H1 (cell line): ENCODE measurements around the gene BRPF1. TPM values are rescaled to one million over a fixed set of nuclear protein-coding genes. Genes with fewer than 3 reads are reported as not detected.

Experiments used
- ASH2L ChIP-seq: fragments of 200-600, 300-600 bp; sonication (generic); IDR thresholded peaks from one replicate; pipeline ENCODE4 v1.7.1; 2017; ENCODE audit warnings: low read length
- ATF2 ChIP-seq: IDR thresholded peaks from 2 replicates; pipeline ENCODE4 v1.6.1; 2012; ENCODE audit warnings: low read length, inconsistent platforms
- BACH1 ChIP-seq: IDR thresholded peaks from 2 replicates; pipeline ENCODE4 v1.6.1; 2012; ENCODE audit warnings: low read length, improper control_type of control experiment
- BCL11A ChIP-seq, 2 experiments: IDR thresholded peaks; one replicate each; pipeline ENCODE4 v1.6.1; 2011; ENCODE audit warnings: low read depth in 2 of 2, low read length in 2 of 2, mild to moderate bottlenecking in 2 of 2
- CBX8 ChIP-seq: fragments of 300-800, 300-1000 bp; sonication (generic); IDR thresholded peaks from 2 replicates; pipeline ENCODE4 v1.7.1; 2016; ENCODE audit warnings: low read depth, low read length, borderline replicate concordance
- CHD1 ChIP-seq: IDR thresholded peaks from 2 replicates; pipeline ENCODE4 v1.6.1; 2012; ENCODE audit warnings: low read depth, low read length, improper control_type of control experiment
- CREB1 ChIP-seq: IDR thresholded peaks from 2 replicates; pipeline ENCODE4 v1.6.1; 2012; ENCODE audit warnings: inconsistent platforms
- CTBP2 ChIP-seq: IDR thresholded peaks from 2 replicates; pipeline ENCODE4 v1.7.0; 2011; ENCODE audit warnings: borderline replicate concordance, mild to moderate bottlenecking, moderate library complexity, mixed read lengths, low read length; ENCODE audit not compliant: insufficient read depth, insufficient read length
- E2F6 ChIP-seq: IDR thresholded peaks from 2 replicates; pipeline ENCODE4 v1.6.1; 2012; ENCODE audit warnings: inconsistent platforms
- GABPA ChIP-seq: IDR thresholded peaks from 2 replicates; pipeline ENCODE4 v1.6.1; 2011; ENCODE audit warnings: mild to moderate bottlenecking, low read length, moderate library complexity, borderline replicate concordance; ENCODE audit not compliant: insufficient read depth
- GTF2F1 ChIP-seq: IDR thresholded peaks from 2 replicates; pipeline ENCODE4 v1.6.1; 2012; ENCODE audit warnings: low read depth, low read length, improper control_type of control experiment, borderline replicate concordance
- HDAC6 ChIP-seq: IDR thresholded peaks from one replicate; pipeline ENCODE4 v1.7.1; 2012; ENCODE audit warnings: low read depth, mild to moderate bottlenecking, inconsistent platforms, low read length, moderate library complexity
- KDM5A ChIP-seq: fragments of 200-600 bp; IDR thresholded peaks from 2 replicates; pipeline ENCODE4 v1.7.1; 2012; ENCODE audit warnings: mild to moderate bottlenecking, low read length, inconsistent platforms, mixed read lengths
- POLR2AphosphoS5 ChIP-seq: IDR thresholded peaks from 2 replicates; pipeline ENCODE4 v1.6.1; 2011; ENCODE audit warnings: low read depth, low read length
- POU5F1 ChIP-seq: IDR thresholded peaks from 2 replicates; pipeline ENCODE4 v1.6.1; 2011; ENCODE audit warnings: low read depth, mild to moderate bottlenecking, low read length, moderate library complexity
- RBBP5 ChIP-seq: IDR thresholded peaks from 2 replicates; pipeline ENCODE4 v1.7.1; 2012; ENCODE audit warnings: low read depth, mild to moderate bottlenecking, inconsistent platforms, low read length, moderate library complexity, borderline replicate concordance
- RFX5 ChIP-seq: IDR thresholded peaks from 2 replicates; pipeline ENCODE4 v1.6.1; 2011; ENCODE audit warnings: low read depth, low read length, improper control_type of control experiment, borderline replicate concordance
- SIN3A ChIP-seq, 2 experiments: IDR thresholded peaks in 1 of 2; conservative IDR thresholded peaks in 1 of 2; 2 replicates each; pipeline ENCODE4 v1.6.1; 2011 to 2012; ENCODE audit warnings: low read length in 2 of 2, improper control_type of control experiment in 1 of 2, low read depth in 1 of 2, mild to moderate bottlenecking in 1 of 2
- SP4 ChIP-seq: IDR thresholded peaks from 2 replicates; pipeline ENCODE4 v1.6.1; 2012; ENCODE audit warnings: low read length, inconsistent platforms
- TBP ChIP-seq: IDR thresholded peaks from 2 replicates; pipeline ENCODE4 v1.6.1; 2011; ENCODE audit warnings: low read depth, low read length, improper control_type of control experiment
- polyA plus RNA-seq, 7 experiments: library from polyadenylated mRNA; depleted of rRNA in 3 of 7; stranded (reverse) in 5 of 7; unstranded in 2 of 7; fragments of >200 nt in 5 of 7; fragments of 200-250 nt in 2 of 7; gene quantifications; 1 replicate in 5 of 7; 2 replicates in 1 of 7; 4 replicates in 1 of 7; pipeline versions ENCODE4 v1.2.1 to v1.2.3, GENCODE V29; 2011 to 2013; ENCODE audit warnings: missing spikeins in 2 of 7, mixed read lengths in 2 of 7
- total RNA-seq: library from RNA; stranded (reverse); fragmentation: NEBNext Ultra II Directional; extraction: Animal tissue kit (Norgen Biotek cat#: 25700); gene quantifications from 2 replicates; pipeline ENCODE4 v1.2.1, GENCODE V29; 2021
- TF ChIP-seq, protein P1 (sequence below): IDR thresholded peaks from 2 replicates; pipeline ENCODE4 v1.6.1; 2011; ENCODE audit warnings: low read length, improper control_type of control experiment

BRPF1 gene
- total and polyA plus RNA-seq, 2 of the 8 experiments (the other 6 are each of a cell fraction or from before 2014, with no cell fraction given), result 11.3 to 21.7 TPM

GRCh38 chr3:9792405-9793160, 61.0 kb downstream of the BRPF1 start, which contains the start of the genes ARPC4 and TADA3 (continued):
- TF ChIP-seq ATF2 (no peak), ASH2L (peak; percentile 68), POU5F1 (no peak), SP4 (peak; percentile 33; the same call in 1 of the 2 replicates), GTF2F1 (peak; percentile 26; the same call in 1 of the 2 replicates), TBP (peak; percentile 74), CBX8 (no peak), E2F6 (0 out of 2 replicates have a peak, but pooled peaks have one; percentile 7), CREB1 (0 out of 2 replicates have a peak, but pooled peaks have one; percentile 14), KDM5A (no peak), CHD1 (peak; percentile 99), GABPA (peak; percentile 76; the same call in 1 of the 2 replicates), HDAC6 (no peak), CTBP2 (no peak), RFX5 (no peak), BACH1 (no peak), POLR2AphosphoS5 (peak; percentile 73), RBBP5 (no peak), BCL11A (IDR thresholded peaks at IDR 0.05; ENCODE audit: low read depth in 2 of 2, low read length in 2 of 2) (no peak), SIN3A (conservative IDR thresholded peaks at IDR 0.05 in 1 of 2, IDR thresholded peaks at IDR 0.05 in 1 of 2; ENCODE audit: low read depth in 1 of 2, low read length in 2 of 2) (no peak)
- TF ChIP-seq, protein P1, sequence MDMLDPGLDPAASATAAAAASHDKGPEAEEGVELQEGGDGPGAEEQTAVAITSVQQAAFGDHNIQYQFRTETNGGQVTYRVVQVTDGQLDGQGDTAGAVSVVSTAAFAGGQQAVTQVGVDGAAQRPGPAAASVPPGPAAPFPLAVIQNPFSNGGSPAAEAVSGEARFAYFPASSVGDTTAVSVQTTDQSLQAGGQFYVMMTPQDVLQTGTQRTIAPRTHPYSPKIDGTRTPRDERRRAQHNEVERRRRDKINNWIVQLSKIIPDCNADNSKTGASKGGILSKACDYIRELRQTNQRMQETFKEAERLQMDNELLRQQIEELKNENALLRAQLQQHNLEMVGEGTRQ, result no peak
